Caco-2 (cell line): Measurements from ENCODE around the gene DPP10. TPM values are rescaled to one million over a fixed set of nuclear protein-coding genes. Genes with fewer than 3 reads are reported as not detected.

Source experiments
- BruUV-seq: library from RNA; stranded (reverse); fragments of 400-500 nt; replicated peaks from 2 replicates; lab custom pipeline; 2021; lab: Mats Ljungman, UMichigan
- CTCF ChIA-PET: fragments of 300-600 bp; sonication (Branson Sonifier 250); formaldehyde crosslinking; loops from one replicate; lab custom pipeline; 2022; ENCODE audit warnings: antibody characterized with exemption; lab: Charles Lee
- POLR2A ChIA-PET: fragments of 300-600 bp; sonication (Branson Sonifier 250); formaldehyde crosslinking; loops from one replicate; lab custom pipeline; 2022; ENCODE audit warnings: antibody characterized with exemption; lab: Charles Lee
- DNase-seq, 2 experiments: peaks; one replicate each; pipeline versions ENCODE4 v3.0.0 to v3.0.0-alpha.2; 2020 to 2022
- H3K27me3 ChIP-seq: replicated peaks from 2 replicates; pipeline ENCODE4 v1.6.0; 2011; ENCODE audit warnings: low read length; ENCODE audit not compliant: control insufficient read depth, insufficient read depth
- H3K36me3 ChIP-seq: 2 replicates; pipeline ENCODE4 v1.5.1; 2011; ENCODE audit warnings: low read length; ENCODE audit not compliant: control insufficient read depth, insufficient read depth
- H3K4me1 ChIP-seq: fragments of 250-450 bp; sonication (Bioruptor Pico); 2 replicates; pipeline ENCODE4 v1.5.1; 2020; ENCODE audit warnings: mild to moderate bottlenecking
- H3K4me3 ChIP-seq: 2 replicates; pipeline ENCODE4 v1.5.1; 2011; ENCODE audit warnings: low read depth, mild to moderate bottlenecking, control low read depth, low read length
- H3K9me3 ChIP-seq: fragments of 250-450 bp; sonication (Bioruptor Pico); 2 replicates; pipeline ENCODE4 v1.5.1; 2020; ENCODE audit warnings: mild to moderate bottlenecking, moderate library complexity
- H3K27ac Mint-ChIP-seq: one replicate; pipeline ENCODE4 v1.8.0; 2022; ENCODE audit warnings: mixed read lengths; ENCODE audit not compliant: unreplicated experiment
- H3K27me3 Mint-ChIP-seq: one replicate; pipeline ENCODE4 v1.8.0; 2022; ENCODE audit warnings: mixed read lengths; ENCODE audit not compliant: insufficient read depth, unreplicated experiment
- H3K36me3 Mint-ChIP-seq: one replicate; pipeline ENCODE4 v1.8.0; 2022; ENCODE audit warnings: mild to moderate bottlenecking, mixed read lengths; ENCODE audit not compliant: insufficient read depth, unreplicated experiment
- H3K4me1 Mint-ChIP-seq: one replicate; pipeline ENCODE4 v1.8.0; 2022; ENCODE audit warnings: low read depth, mixed read lengths; ENCODE audit not compliant: unreplicated experiment
- H3K4me3 Mint-ChIP-seq: one replicate; pipeline ENCODE4 v1.8.0; 2022; ENCODE audit warnings: mild to moderate bottlenecking, moderate library complexity, mixed read lengths; ENCODE audit not compliant: unreplicated experiment
- H3K9me3 Mint-ChIP-seq: one replicate; pipeline ENCODE4 v1.8.0; 2022; ENCODE audit warnings: mixed read lengths; ENCODE audit not compliant: unreplicated experiment
- CTCF ChIP-seq, 2 experiments: fragments of 200-600 bp in 1 of 2; IDR thresholded peaks; 1 replicate in 1 of 2; 2 replicates in 1 of 2; pipeline versions ENCODE4 v1.5.1 to v1.8.0; 2011 to 2022; ENCODE audit warnings: antibody characterized with exemption in 1 of 2, control low read depth in 1 of 2, inconsistent platforms in 1 of 2, low read depth in 1 of 2, low read length in 1 of 2, mild to moderate bottlenecking in 1 of 2, moderate library complexity in 1 of 2; ENCODE audit not compliant: insufficient read depth in 1 of 2, severe bottlenecking in 1 of 2, unreplicated experiment in 1 of 2
- intact Hi-C: fragments of 100-400 bp; cut with micrococcal nuclease; formaldehyde crosslinking; loops from one replicate; pipeline ENCODE4 v1.10.0; 2022; ENCODE audit not compliant: unreplicated experiment
- total RNA-seq: library from RNA; stranded (reverse); gene quantifications from 2 replicates; pipeline ENCODE4 v1.2.3, GENCODE V29; 2022

DPP10 gene
- total RNA-seq, 1 experiment from 2014 or later = not detected

DNA sequence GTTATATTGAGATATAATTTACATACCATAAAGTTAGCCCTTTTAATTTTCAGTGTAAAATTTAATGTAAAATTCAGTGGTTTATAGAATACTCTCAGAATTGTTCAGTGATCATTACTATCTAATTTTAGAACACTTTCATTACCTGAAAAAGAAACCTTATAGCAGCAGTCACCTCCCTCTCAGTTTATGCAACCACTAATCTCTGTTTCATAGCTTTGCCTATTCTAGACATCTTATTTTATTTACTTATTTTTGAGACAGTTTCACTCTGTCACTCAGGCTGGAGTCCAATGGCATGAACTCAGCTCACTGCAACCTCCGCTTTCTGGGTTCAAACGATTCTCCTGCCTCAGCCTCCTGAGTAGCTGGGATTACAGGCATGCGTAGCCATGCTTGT lies 479.6 kb downstream of the DPP10 start:
- no peak for TF ChIP-seq CTCF (IDR thresholded peaks at IDR 0.05; ENCODE audit: insufficient read depth in 1 of 2, low read depth in 1 of 2, low read length in 1 of 2, severe bottlenecking in 1 of 2, unreplicated experiment in 1 of 2)
- no peaks in the 10 kb centered on the region for H3K9me3 Mint-ChIP-seq
- no peak overlapping the region for H3K4me3 Mint-ChIP-seq
- H3K27ac Mint-ChIP-seq = no peak overlapping the region
- H3K36me3 Mint-ChIP-seq = no peaks in the 10 kb centered on the region
- ChIA-PET POLR2A (no interaction called here), CTCF (no interaction called here)
- no peaks in the 10 kb centered on the region for H3K4me1 Mint-ChIP-seq
- BruUV-seq = no TSS peak
- Histone ChIP-seq H3K27me3 (no peaks in the 10 kb centered on the region), H3K4me3 (no peak overlapping the region), H3K9me3 (no peaks in the 10 kb centered on the region; the same call in 1 of the 2 replicates), H3K4me1 (no peaks in the 10 kb centered on the region), H3K36me3 (no peaks in the 10 kb centered on the region)
- peaks cover 4% of the 10 kb centered on the region for H3K27me3 Mint-ChIP-seq
- intact Hi-C loops = no loop called here
- DNase-seq = no peak

GRCh38 chr2:114925296-114926255 lies 483.1 kb downstream of the DPP10 start:
- no TSS peak for BruUV-seq
- H3K4me3 ChIP-seq = no peak overlapping the region
- no peaks in the 10 kb centered on the region for H3K36me3 ChIP-seq
- no peaks in the 10 kb centered on the region for H3K4me1 Mint-ChIP-seq
- H3K4me3 Mint-ChIP-seq = no peak overlapping the region
- TF ChIP-seq CTCF (IDR thresholded peaks at IDR 0.05; ENCODE audit: insufficient read depth in 1 of 2, low read depth in 1 of 2, low read length in 1 of 2, severe bottlenecking in 1 of 2, unreplicated experiment in 1 of 2) = no peak
- H3K4me1 ChIP-seq = no peaks in the 10 kb centered on the region
- H3K27me3 ChIP-seq = no peaks in the 10 kb centered on the region
- CTCF ChIA-PET = no interaction called here
- no peaks in the 10 kb centered on the region for H3K27me3 Mint-ChIP-seq
- no peak overlapping the region for H3K27ac Mint-ChIP-seq
- no peak for DNase-seq
- peaks cover 30% of the 10 kb centered on the region for H3K9me3 Mint-ChIP-seq
- no peaks in the 10 kb centered on the region; the same call in 1 of the 2 replicates for H3K9me3 ChIP-seq
- intact Hi-C loops = no loop called here
- POLR2A ChIA-PET = no interaction called here
- H3K36me3 Mint-ChIP-seq = no peaks in the 10 kb centered on the region

DNA sequence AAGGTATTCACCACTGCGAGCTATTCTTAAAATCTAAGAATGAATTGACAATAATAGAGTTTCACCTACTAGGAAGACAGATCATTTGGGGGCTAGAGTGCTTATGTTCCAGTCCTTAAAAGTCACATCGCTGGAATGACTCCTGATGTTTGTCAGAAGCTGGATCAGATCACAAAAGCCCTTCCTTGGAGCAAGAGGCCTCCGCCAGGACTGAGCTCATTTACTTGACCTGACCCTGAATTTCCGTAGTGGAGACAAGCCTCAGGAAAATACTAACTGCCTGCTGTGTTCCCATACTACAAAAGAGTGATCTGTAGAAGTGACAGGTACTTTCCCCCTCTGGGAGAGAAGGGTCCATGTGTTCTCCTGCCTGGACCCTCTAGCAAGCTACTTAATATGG lies 483.9 kb downstream of the DPP10 start:
- H3K36me3 Mint-ChIP-seq = no peaks in the 10 kb centered on the region
- Histone ChIP-seq H3K9me3 (no peaks in the 10 kb centered on the region; the same call in 1 of the 2 replicates), H3K4me3 (no peak overlapping the region), H3K36me3 (no peaks in the 10 kb centered on the region), H3K4me1 (no peaks in the 10 kb centered on the region), H3K27me3 (no peaks in the 10 kb centered on the region)
- no TSS peak for BruUV-seq
- H3K9me3 Mint-ChIP-seq = peaks cover 35% of the 10 kb centered on the region
- no peaks in the 10 kb centered on the region for H3K4me1 Mint-ChIP-seq
- intact Hi-C loops = no loop called here
- no peak overlapping the region for H3K4me3 Mint-ChIP-seq
- H3K27me3 Mint-ChIP-seq = no peaks in the 10 kb centered on the region
- no peak overlapping the region for H3K27ac Mint-ChIP-seq
- no peak for DNase-seq
- ChIA-PET CTCF (no interaction called here), POLR2A (interaction anchor here (0.6 kb wide), 1 partner anchor 596 kb away, joined by 6 read pairs; no protein-coding TSS in a partner anchor)
- TF ChIP-seq CTCF (IDR thresholded peaks at IDR 0.05; ENCODE audit: insufficient read depth in 1 of 2, low read depth in 1 of 2, low read length in 1 of 2, severe bottlenecking in 1 of 2, unreplicated experiment in 1 of 2) = no peak
